GM18870 (cell line): Measurements from ENCODE around the gene EIF4A2.
A peak's percentile ranks its signal among the peaks of the same experiment; 100 is the strongest.

Experiments used
- ATAC-seq: cut with Tn5 transposase; IDR thresholded peaks from one replicate; pipeline ENCODE4 v1.9.1; 2021; ENCODE audit warnings: moderate library complexity; ENCODE audit not compliant: unreplicated experiment

EIF4A2 gene

GRCh38 chr3:186783058-186783730 lies at the start of gene EIF4A2:
TSS of gene EIF4A2 (plus strand) at chr3:186783577. CDS start at chr3:186783611, 34 bp downstream.
- peak; percentile 67 for ATAC-seq

- no peak for ATAC-seq
Measured at GRCh38 chr3:186742618-186743380, 40.6 kb upstream of the EIF4A2 start.

- ATAC-seq = no peak
Measured at GRCh38 chr3:186743666-186744065, 39.7 kb upstream of the EIF4A2 start.

- no peak for ATAC-seq
Measured at GRCh38 chr3:186746008-186746407, 37.4 kb upstream of the EIF4A2 start.

- no peak for ATAC-seq
Measured at GRCh38 chr3:186750316-186750715, 33.1 kb upstream of the EIF4A2 start.

- no peak for ATAC-seq
Measured at GRCh38 chr3:186751480-186751879, 31.9 kb upstream of the EIF4A2 start.

- ATAC-seq = no peak
Measured at GRCh38 chr3:186754006-186754405, 29.4 kb upstream of the EIF4A2 start.

GRCh38 chr3:186754871-186755270 lies 28.5 kb upstream of the EIF4A2 start:
- no peak for ATAC-seq

GRCh38 chr3:186757214-186757613 lies 26.2 kb upstream of the EIF4A2 start:
- no peak for ATAC-seq

GRCh38 chr3:186757686-186758220 lies 25.6 kb upstream of the EIF4A2 start:
- ATAC-seq = no peak

GRCh38 chr3:186759231-186759930 lies 24.0 kb upstream of the EIF4A2 start:
- no peak for ATAC-seq

- ATAC-seq = no peak
Measured at GRCh38 chr3:186760141-186760833, 23.1 kb upstream of the EIF4A2 start.

GRCh38 chr3:186760897-186761447 lies 22.4 kb upstream of the EIF4A2 start:
- no peak for ATAC-seq

- ATAC-seq = peak; percentile 26
Measured at GRCh38 chr3:186772281-186772694, 11.1 kb upstream of the EIF4A2 start.

GRCh38 chr3:186772701-186773417 lies 10.5 kb upstream of the EIF4A2 start:
- peak; percentile 73 for ATAC-seq

- no peak for ATAC-seq
Measured at GRCh38 chr3:186775999-186776398, 7.4 kb upstream of the EIF4A2 start.

GRCh38 chr3:186779204-186779603 lies 4.2 kb upstream of the EIF4A2 start:
- no peak for ATAC-seq

GRCh38 chr3:186782542-186783057 lies 777 bp upstream of the EIF4A2 start:
- no peak for ATAC-seq

GRCh38 chr3:186783731-186784515 lies 546 bp downstream of the EIF4A2 start:
- peak; percentile 39 for ATAC-seq
